Caco-2 (cell line): ENCODE data around the gene SSH2. TPM values are rescaled to one million over a fixed set of nuclear protein-coding genes. Genes with fewer than 3 reads are reported as not detected.

ENCODE experiments used
- BruUV-seq: library from RNA; stranded (reverse); fragments of 400-500 nt; replicated peaks from 2 replicates; lab custom pipeline; 2021; lab: Mats Ljungman, UMichigan
- CTCF ChIA-PET: fragments of 300-600 bp; sonication (Branson Sonifier 250); formaldehyde crosslinking; loops from one replicate; lab custom pipeline; 2022; ENCODE audit warnings: antibody characterized with exemption; lab: Charles Lee
- POLR2A ChIA-PET: fragments of 300-600 bp; sonication (Branson Sonifier 250); formaldehyde crosslinking; loops from one replicate; lab custom pipeline; 2022; ENCODE audit warnings: antibody characterized with exemption; lab: Charles Lee
- DNase-seq, 2 experiments: peaks; one replicate each; pipeline versions ENCODE4 v3.0.0 to v3.0.0-alpha.2; 2020 to 2022
- H3K27me3 ChIP-seq: replicated peaks from 2 replicates; pipeline ENCODE4 v1.6.0; 2011; ENCODE audit warnings: low read length; ENCODE audit not compliant: control insufficient read depth, insufficient read depth
- H3K36me3 ChIP-seq: 2 replicates; pipeline ENCODE4 v1.5.1; 2011; ENCODE audit warnings: low read length; ENCODE audit not compliant: control insufficient read depth, insufficient read depth
- H3K4me1 ChIP-seq: fragments of 250-450 bp; sonication (Bioruptor Pico); 2 replicates; pipeline ENCODE4 v1.5.1; 2020; ENCODE audit warnings: mild to moderate bottlenecking
- H3K4me3 ChIP-seq: 2 replicates; pipeline ENCODE4 v1.5.1; 2011; ENCODE audit warnings: low read depth, mild to moderate bottlenecking, control low read depth, low read length
- H3K9me3 ChIP-seq: fragments of 250-450 bp; sonication (Bioruptor Pico); 2 replicates; pipeline ENCODE4 v1.5.1; 2020; ENCODE audit warnings: mild to moderate bottlenecking, moderate library complexity
- H3K27ac Mint-ChIP-seq: one replicate; pipeline ENCODE4 v1.8.0; 2022; ENCODE audit warnings: mixed read lengths; ENCODE audit not compliant: unreplicated experiment
- H3K27me3 Mint-ChIP-seq: one replicate; pipeline ENCODE4 v1.8.0; 2022; ENCODE audit warnings: mixed read lengths; ENCODE audit not compliant: insufficient read depth, unreplicated experiment
- H3K36me3 Mint-ChIP-seq: one replicate; pipeline ENCODE4 v1.8.0; 2022; ENCODE audit warnings: mild to moderate bottlenecking, mixed read lengths; ENCODE audit not compliant: insufficient read depth, unreplicated experiment
- H3K4me1 Mint-ChIP-seq: one replicate; pipeline ENCODE4 v1.8.0; 2022; ENCODE audit warnings: low read depth, mixed read lengths; ENCODE audit not compliant: unreplicated experiment
- H3K4me3 Mint-ChIP-seq: one replicate; pipeline ENCODE4 v1.8.0; 2022; ENCODE audit warnings: mild to moderate bottlenecking, moderate library complexity, mixed read lengths; ENCODE audit not compliant: unreplicated experiment
- H3K9me3 Mint-ChIP-seq: one replicate; pipeline ENCODE4 v1.8.0; 2022; ENCODE audit warnings: mixed read lengths; ENCODE audit not compliant: unreplicated experiment
- intact Hi-C: fragments of 100-400 bp; cut with micrococcal nuclease; formaldehyde crosslinking; loops from one replicate; pipeline ENCODE4 v1.10.0; 2022; ENCODE audit not compliant: unreplicated experiment
- total RNA-seq: library from RNA; stranded (reverse); gene quantifications from 2 replicates; pipeline ENCODE4 v1.2.3, GENCODE V29; 2022
- TF ChIP-seq, protein P1 (sequence below), 2 experiments: fragments of 200-600 bp in 1 of 2; IDR thresholded peaks; 1 replicate in 1 of 2; 2 replicates in 1 of 2; pipeline versions ENCODE4 v1.5.1 to v1.8.0; 2011 to 2022; ENCODE audit warnings: antibody characterized with exemption in 1 of 2, control low read depth in 1 of 2, inconsistent platforms in 1 of 2, low read depth in 1 of 2, low read length in 1 of 2, mild to moderate bottlenecking in 1 of 2, moderate library complexity in 1 of 2; ENCODE audit not compliant: insufficient read depth in 1 of 2, severe bottlenecking in 1 of 2, unreplicated experiment in 1 of 2

The SSH2 gene
- total RNA-seq, 1 experiment from 2014 or later, result 48.2 TPM

- Histone ChIP-seq H3K4me1 (peaks cover 13% of the 10 kb centered on the region), H3K9me3 (no peaks in the 10 kb centered on the region), H3K4me3 (no peak overlapping the region), H3K27me3 (no peaks in the 10 kb centered on the region), H3K36me3 (peaks cover 4% of the 10 kb centered on the region)
- Mint-ChIP-seq H3K4me1 (no peaks in the 10 kb centered on the region), H3K4me3 (no peak overlapping the region), H3K27ac (no peak overlapping the region), H3K27me3 (no peaks in the 10 kb centered on the region), H3K36me3 (peaks cover 8% of the 10 kb centered on the region), H3K9me3 (no peaks in the 10 kb centered on the region)
- CTCF ChIA-PET, result interaction anchor here (1.3 kb wide), 1 partner anchor 29 kb away, joined by 4 read pairs; no protein-coding TSS in a partner anchor
- POLR2A ChIA-PET, result interaction anchor here (0.6 kb wide), 1 partner anchor 12 kb away, joined by 4 read pairs; no protein-coding TSS in a partner anchor
- intact Hi-C loops, result no loop called here
- BruUV-seq, result no TSS peak
- TF ChIP-seq, protein P1, sequence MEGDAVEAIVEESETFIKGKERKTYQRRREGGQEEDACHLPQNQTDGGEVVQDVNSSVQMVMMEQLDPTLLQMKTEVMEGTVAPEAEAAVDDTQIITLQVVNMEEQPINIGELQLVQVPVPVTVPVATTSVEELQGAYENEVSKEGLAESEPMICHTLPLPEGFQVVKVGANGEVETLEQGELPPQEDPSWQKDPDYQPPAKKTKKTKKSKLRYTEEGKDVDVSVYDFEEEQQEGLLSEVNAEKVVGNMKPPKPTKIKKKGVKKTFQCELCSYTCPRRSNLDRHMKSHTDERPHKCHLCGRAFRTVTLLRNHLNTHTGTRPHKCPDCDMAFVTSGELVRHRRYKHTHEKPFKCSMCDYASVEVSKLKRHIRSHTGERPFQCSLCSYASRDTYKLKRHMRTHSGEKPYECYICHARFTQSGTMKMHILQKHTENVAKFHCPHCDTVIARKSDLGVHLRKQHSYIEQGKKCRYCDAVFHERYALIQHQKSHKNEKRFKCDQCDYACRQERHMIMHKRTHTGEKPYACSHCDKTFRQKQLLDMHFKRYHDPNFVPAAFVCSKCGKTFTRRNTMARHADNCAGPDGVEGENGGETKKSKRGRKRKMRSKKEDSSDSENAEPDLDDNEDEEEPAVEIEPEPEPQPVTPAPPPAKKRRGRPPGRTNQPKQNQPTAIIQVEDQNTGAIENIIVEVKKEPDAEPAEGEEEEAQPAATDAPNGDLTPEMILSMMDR (IDR thresholded peaks at IDR 0.05; ENCODE audit: insufficient read depth in 1 of 2, low read depth in 1 of 2, low read length in 1 of 2, severe bottlenecking in 1 of 2, unreplicated experiment in 1 of 2), result no peak
- no peak for DNase-seq
Measured at GRCh38 chr17:29585080-29585751, 344.8 kb downstream of the SSH2 start.

DNA sequence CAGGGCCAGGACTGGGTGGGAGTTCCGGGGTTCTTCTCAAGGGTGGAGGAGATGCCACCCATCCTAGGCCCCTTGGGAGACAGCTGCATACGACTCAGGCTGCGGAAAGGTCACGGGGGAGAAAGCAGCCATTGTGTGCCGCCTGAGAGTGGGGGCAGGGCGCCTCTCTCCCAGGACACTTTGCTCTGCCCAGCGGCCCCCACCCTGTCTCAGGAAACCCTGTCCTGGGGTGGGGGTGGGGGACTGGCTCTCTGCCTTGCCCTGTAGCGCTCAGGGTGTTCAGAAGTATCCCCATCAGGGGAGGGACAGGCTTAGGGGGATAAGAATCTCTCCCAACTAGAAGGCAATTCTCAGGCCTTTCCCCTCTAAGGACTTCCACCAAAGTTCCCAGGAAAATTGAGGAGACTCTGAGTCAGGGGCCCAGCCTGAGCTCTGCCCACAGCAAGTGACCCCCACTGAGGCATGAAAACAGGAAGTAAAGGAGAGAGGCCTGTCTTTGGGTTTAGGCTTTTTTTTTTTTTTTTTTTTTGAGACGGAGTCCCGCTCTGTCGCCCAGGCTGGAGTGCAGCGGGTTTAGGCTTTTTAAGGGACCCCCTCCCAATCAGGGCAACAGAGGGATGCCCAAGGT, 345.5 kb downstream of the SSH2 start:
- H3K4me1 Mint-ChIP-seq, result no peaks in the 10 kb centered on the region
- DNase-seq, result no peak
- H3K36me3 ChIP-seq, result peaks cover 4% of the 10 kb centered on the region
- ChIA-PET CTCF (interaction anchor here (1.3 kb wide), 1 partner anchor 28 kb away, joined by 4 read pairs; no protein-coding TSS in a partner anchor), POLR2A (no interaction called here)
- no peaks in the 10 kb centered on the region for H3K9me3 Mint-ChIP-seq
- TF ChIP-seq, protein P1 (IDR thresholded peaks at IDR 0.05; ENCODE audit: insufficient read depth in 1 of 2, low read depth in 1 of 2, low read length in 1 of 2, severe bottlenecking in 1 of 2, unreplicated experiment in 1 of 2), result no peak
- H3K9me3 ChIP-seq, result no peaks in the 10 kb centered on the region
- H3K27me3 Mint-ChIP-seq, result no peaks in the 10 kb centered on the region
- H3K27me3 ChIP-seq, result no peaks in the 10 kb centered on the region
- no peak overlapping the region for H3K27ac Mint-ChIP-seq
- BruUV-seq, result no TSS peak
- intact Hi-C loops, result no loop called here
- no peak overlapping the region for H3K4me3 ChIP-seq
- peaks cover 12% of the 10 kb centered on the region for H3K36me3 Mint-ChIP-seq
- no peak overlapping the region for H3K4me3 Mint-ChIP-seq
- 0 out of 2 replicates have a peak, but pooled peaks cover 7% of the 10 kb centered on the region for H3K4me1 ChIP-seq

- POLR2A ChIA-PET, result no interaction called here
- no TSS peak for BruUV-seq
- no peak overlapping the region for H3K4me3 Mint-ChIP-seq
- Histone ChIP-seq H3K9me3 (no peaks in the 10 kb centered on the region), H3K36me3 (peaks cover 4% of the 10 kb centered on the region), H3K4me3 (no peak overlapping the region), H3K4me1 (0 out of 2 replicates have a peak, but pooled peaks cover 7% of the 10 kb centered on the region), H3K27me3 (no peaks in the 10 kb centered on the region)
- H3K27ac Mint-ChIP-seq, result no peak overlapping the region
- TF ChIP-seq, protein P1 (IDR thresholded peaks at IDR 0.05; ENCODE audit: insufficient read depth in 1 of 2, low read depth in 1 of 2, low read length in 1 of 2, severe bottlenecking in 1 of 2, unreplicated experiment in 1 of 2), result no peak
- no peaks in the 10 kb centered on the region for H3K9me3 Mint-ChIP-seq
- no peaks in the 10 kb centered on the region for H3K27me3 Mint-ChIP-seq
- CTCF ChIA-PET, result interaction anchor here (0.6 to 1.0 kb wide), 2 partner anchors 8 to 9 kb away, joined by 3 read pairs; no protein-coding TSS in a partner anchor
- no peak for DNase-seq
- H3K4me1 Mint-ChIP-seq, result no peaks in the 10 kb centered on the region
- H3K36me3 Mint-ChIP-seq, result peaks cover 12% of the 10 kb centered on the region
- intact Hi-C loops, result no loop called here
Measured at GRCh38 chr17:29583324-29584248, 346.4 kb downstream of the SSH2 start.
